ENCODE measurements around the gene RAP1GAP.

The RAP1GAP gene

GRCh38 chr1:21652101-21652936 is 16.8 kb downstream of the RAP1GAP start:
- Histone ChIP-seq H3F3A (ENCODE audit: low read depth) (no peaks in the 10 kb centered on the region), H3K4me2 (ENCODE audit: low read depth, low read length, poor library complexity, severe bottlenecking) (no peak overlapping the region), H2AFZ (ENCODE audit: low read length) (no peak overlapping the region), H4K20me1 (ENCODE audit: insufficient read depth, low read length, poor library complexity, severe bottlenecking) (no peaks in the 10 kb centered on the region), H3K9ac (ENCODE audit: low read depth, low read length, poor library complexity, severe bottlenecking) (no peak overlapping the region), H3K79me2 (ENCODE audit: insufficient read depth, low read length) (no peaks in the 10 kb centered on the region), H3K9me2 (replicated peaks; ENCODE audit: low read depth, low read length) (no peaks in the 10 kb centered on the region), H3K4me3 (ENCODE audit: low read length, poor library complexity, severe bottlenecking) (no peak overlapping the region), H3K4me1 (ENCODE audit: insufficient read depth, low read length, poor library complexity, severe bottlenecking) (no peaks in the 10 kb centered on the region), H3K27me3 (ENCODE audit: insufficient read depth, low read length, poor library complexity, severe bottlenecking) (no peaks in the 10 kb centered on the region), H3K9me3 (ENCODE audit: insufficient read depth, low read depth, low read length) (no peaks in the 10 kb centered on the region), H3K36me3 (ENCODE audit: insufficient read depth, low read length) (no peaks in the 10 kb centered on the region)
- TF ChIP-seq EZH2phosphoT487 (IDR thresholded peaks at IDR 0.05; ENCODE audit: borderline replicate concordance) (no peak), CTCF (conservative IDR thresholded peaks at IDR 0.05; ENCODE audit: low read length) (no peak)

GRCh38 chr1:21651214-21652042 is 17.7 kb downstream of the RAP1GAP start:
- TF ChIP-seq EZH2phosphoT487 (IDR thresholded peaks at IDR 0.05; ENCODE audit: borderline replicate concordance) (no peak), CTCF (conservative IDR thresholded peaks at IDR 0.05; ENCODE audit: low read length) (no peak)
- no peaks in the 10 kb centered on the region for H3K36me3 ChIP-seq (ENCODE audit: insufficient read depth, low read length)
- H3K79me2 ChIP-seq (ENCODE audit: insufficient read depth, low read length), result no peaks in the 10 kb centered on the region
- H3K4me1 ChIP-seq (ENCODE audit: insufficient read depth, low read length, poor library complexity, severe bottlenecking), result no peaks in the 10 kb centered on the region
- no peaks in the 10 kb centered on the region for H3F3A ChIP-seq (ENCODE audit: low read depth)
- no peak overlapping the region for H3K9ac ChIP-seq (ENCODE audit: low read depth, low read length, poor library complexity, severe bottlenecking)
- H3K4me3 ChIP-seq (ENCODE audit: low read length, poor library complexity, severe bottlenecking), result no peak overlapping the region
- H2AFZ ChIP-seq (ENCODE audit: low read length), result no peak overlapping the region
- no peaks in the 10 kb centered on the region for H3K9me2 ChIP-seq (replicated peaks; ENCODE audit: low read depth, low read length)
- no peaks in the 10 kb centered on the region for H3K27me3 ChIP-seq (ENCODE audit: insufficient read depth, low read length, poor library complexity, severe bottlenecking)
- H3K4me2 ChIP-seq (ENCODE audit: low read depth, low read length, poor library complexity, severe bottlenecking), result no peak overlapping the region
- no peaks in the 10 kb centered on the region for H3K9me3 ChIP-seq (ENCODE audit: insufficient read depth, low read depth, low read length)
- no peaks in the 10 kb centered on the region for H4K20me1 ChIP-seq (ENCODE audit: insufficient read depth, low read length, poor library complexity, severe bottlenecking)

GRCh38 chr1:21650400-21650799 is 18.8 kb downstream of the RAP1GAP start:
- Histone ChIP-seq H3K9me3 (ENCODE audit: insufficient read depth, low read depth, low read length) (no peaks in the 10 kb centered on the region), H3K4me3 (ENCODE audit: low read length, poor library complexity, severe bottlenecking) (no peak overlapping the region), H3K79me2 (ENCODE audit: insufficient read depth, low read length) (no peaks in the 10 kb centered on the region), H3K36me3 (ENCODE audit: insufficient read depth, low read length) (no peaks in the 10 kb centered on the region), H3K4me1 (ENCODE audit: insufficient read depth, low read length, poor library complexity, severe bottlenecking) (no peaks in the 10 kb centered on the region), H3K9me2 (replicated peaks; ENCODE audit: low read depth, low read length) (no peaks in the 10 kb centered on the region), H3K9ac (ENCODE audit: low read depth, low read length, poor library complexity, severe bottlenecking) (no peak overlapping the region), H3F3A (ENCODE audit: low read depth) (no peaks in the 10 kb centered on the region), H2AFZ (ENCODE audit: low read length) (no peak overlapping the region), H3K27me3 (ENCODE audit: insufficient read depth, low read length, poor library complexity, severe bottlenecking) (no peaks in the 10 kb centered on the region), H3K4me2 (ENCODE audit: low read depth, low read length, poor library complexity, severe bottlenecking) (no peak overlapping the region), H4K20me1 (ENCODE audit: insufficient read depth, low read length, poor library complexity, severe bottlenecking) (no peaks in the 10 kb centered on the region)
- TF ChIP-seq EZH2phosphoT487 (IDR thresholded peaks at IDR 0.05; ENCODE audit: borderline replicate concordance), result no peak
- TF ChIP-seq CTCF (conservative IDR thresholded peaks at IDR 0.05; ENCODE audit: low read length), result no peak

All from Loucy (cell line).